K562 (cell line): ENCODE measurements around the gene ABCB9. TPM values are rescaled to one million over a fixed set of nuclear protein-coding genes. Genes with fewer than 3 reads are reported as not detected.
A peak's percentile ranks its signal among the peaks of the same experiment; 100 is the strongest.

Experiments used
- BRF1 ChIP-seq: IDR thresholded peaks from 3 replicates; pipeline ENCODE4 v1.6.1; 2011; ENCODE audit warnings: borderline replicate concordance, mild to moderate bottlenecking; ENCODE audit not compliant: insufficient read length; ENCODE audit errors: extremely low read depth
- CTBP1 ChIP-seq: fragments of 450-650 bp; IDR thresholded peaks from 2 replicates; pipeline ENCODE4 v1.6.1; 2016; ENCODE audit warnings: borderline replicate concordance
- MXI1 ChIP-seq: IDR thresholded peaks from 2 replicates; pipeline ENCODE4 v1.6.1; 2011; ENCODE audit warnings: low read depth, mild to moderate bottlenecking, improper control_type of control experiment, low read length
- NFXL1 ChIP-seq: fragments of 450-650 bp; formaldehyde crosslinking; IDR thresholded peaks from 2 replicates; pipeline ENCODE4 v1.4.0; 2021; ENCODE audit warnings: mild to moderate bottlenecking
- PHF20 ChIP-seq: fragments of 450-650 bp; IDR thresholded peaks from 2 replicates; pipeline ENCODE4 v1.6.1; 2018; ENCODE audit not compliant: partially characterized antibody
- RBM17 ChIP-seq: fragments of 200-400 bp; formaldehyde crosslinking; IDR thresholded peaks from 2 replicates; pipeline ENCODE4 v1.6.1; 2017; ENCODE audit warnings: low read depth, mild to moderate bottlenecking, low read length, borderline replicate concordance
- SMAD1 ChIP-seq: fragments of 150-350 bp; IDR thresholded peaks from 2 replicates; pipeline ENCODE4 v1.6.1; 2014; ENCODE audit warnings: low read length, low read depth; ENCODE audit not compliant: partially characterized antibody
- SNAPC5 ChIP-seq: fragments of 250-450 bp; sonication (Bioruptor Pico); IDR thresholded peaks from 2 replicates; pipeline ENCODE4 v1.8.0; 2021; ENCODE audit warnings: moderate library complexity, mild to moderate bottlenecking, inconsistent platforms
- WHSC1 ChIP-seq: IDR thresholded peaks from one replicate; pipeline ENCODE4 v1.6.1; 2012; ENCODE audit warnings: low read length, control low read depth, inconsistent platforms
- ZNF695 ChIP-seq: fragments of 450-650 bp; formaldehyde crosslinking; IDR thresholded peaks from 2 replicates; pipeline ENCODE4 v1.4.0; 2020; ENCODE audit warnings: mild to moderate bottlenecking, moderate library complexity
- ZNF76 ChIP-seq: fragments of 250-450 bp; sonication (Bioruptor Pico); IDR thresholded peaks from 2 replicates; pipeline ENCODE4 v1.4.0; 2020; ENCODE audit warnings: mild to moderate bottlenecking, moderate library complexity, borderline replicate concordance
- ZNF778 ChIP-seq: fragments of 450-650 bp; formaldehyde crosslinking; IDR thresholded peaks from 2 replicates; pipeline ENCODE4 v1.4.0; 2020; ENCODE audit warnings: mild to moderate bottlenecking, moderate library complexity
- polyA plus RNA-seq, 8 experiments: library from polyadenylated mRNA; depleted of rRNA in 4 of 8; stranded (reverse) in 5 of 8; unstranded in 3 of 8; fragments of >200 nt; fragmentation: Nextera tagmentation in 2 of 8; fragmentation: Illumina TruSeq in 1 of 8; extraction: Ambion mirVana in 2 of 8; extraction: Trizol in 1 of 8; gene quantifications; 2 replicates each; pipeline versions ENCODE4 v1.2.1 to v1.2.3, GENCODE V29; 2011 to 2014; ENCODE audit warnings: inconsistent platforms in 1 of 8, missing spikeins in 1 of 8
- total RNA-seq, 7 experiments: library from RNA; depleted of rRNA in 6 of 7; stranded (reverse); fragments of >200 nt in 6 of 7; fragmentation: Illumina TruSeq in 2 of 7; extraction: Trizol in 2 of 7; gene quantifications; 2 replicates each; pipeline versions ENCODE4 v1.2.1 to v1.2.3, GENCODE V29; 2011 to 2021; ENCODE audit warnings: low replicate concordance in 1 of 7
- TF ChIP-seq, protein P1 (sequence below): fragments of 450-650 bp; formaldehyde crosslinking; IDR thresholded peaks from 2 replicates; pipeline ENCODE4 v1.4.0; 2020; ENCODE audit warnings: mild to moderate bottlenecking, moderate library complexity
- TF ChIP-seq, protein P2 (sequence below): sonication (generic); formaldehyde crosslinking; IDR thresholded peaks from 2 replicates; pipeline ENCODE4 v1.8.1; 2023; ENCODE audit warnings: mild to moderate bottlenecking, missing genetic modification reagents
- TF ChIP-seq, protein P3 (sequence below): fragments of 450-650 bp; IDR thresholded peaks from 2 replicates; pipeline ENCODE4 v1.6.1; 2016; ENCODE audit warnings: low read depth

The ABCB9 gene
- total and polyA plus RNA-seq, 9 of the 15 experiments (the other 6 are each of a cell fraction or from before 2014, with no cell fraction given): 0.20 to 12.6 (median 6.2) TPM

DNA sequence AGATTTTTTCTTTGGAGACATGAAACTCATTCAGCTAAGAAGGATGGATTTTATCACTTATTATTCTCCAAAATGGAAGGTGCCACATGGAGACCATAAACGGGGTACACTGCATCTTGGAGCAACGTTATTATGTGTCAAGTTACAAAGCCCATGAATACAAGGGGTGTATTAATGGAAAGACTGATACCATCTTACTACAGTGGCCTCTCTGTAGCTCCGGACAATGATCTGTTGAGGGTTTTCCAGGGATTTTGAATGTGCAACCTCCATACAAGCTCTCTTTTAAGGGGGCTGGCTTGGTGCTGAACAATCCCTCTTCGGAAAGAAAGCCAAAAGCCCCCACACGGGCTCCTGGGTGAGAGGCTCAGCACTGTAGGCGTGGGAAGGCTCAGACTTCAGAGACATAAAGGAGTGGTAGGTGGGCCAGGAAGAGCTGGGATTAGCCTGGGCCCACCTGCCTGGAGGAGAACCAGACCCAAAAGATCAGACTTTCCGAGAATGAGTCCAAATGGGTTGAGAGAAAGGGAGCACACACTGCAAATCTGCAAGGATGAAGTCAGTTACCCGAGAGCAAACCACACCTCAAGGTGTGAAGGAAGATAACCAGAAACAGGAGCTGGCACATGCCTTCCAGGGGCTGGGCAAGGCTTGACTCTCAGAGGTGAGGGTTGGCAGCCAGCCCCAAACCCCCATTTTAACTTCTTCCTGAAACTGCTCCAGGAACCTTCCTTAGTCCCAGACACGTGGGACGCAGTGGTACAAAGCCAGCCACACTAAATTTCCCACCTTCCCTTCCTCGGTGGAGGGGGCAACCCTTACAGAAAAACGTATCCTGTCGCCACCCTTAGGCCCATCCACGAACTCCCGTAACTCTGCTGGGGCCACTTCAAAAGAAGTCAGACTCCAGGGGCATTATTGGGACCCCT lies 71.8 kb downstream of the ABCB9 start (continued):
- TF ChIP-seq SNAPC5 (CRISPR knock-in tag): no peak
- TF ChIP-seq WHSC1: no peak
- TF ChIP-seq BRF1: no peak
- no peak for TF ChIP-seq SMAD1
- no peak for TF ChIP-seq ZNF76 (CRISPR knock-in tag)
- TF ChIP-seq MXI1: no peak
- TF ChIP-seq PHF20: no peak
- TF ChIP-seq ZNF778 (CRISPR knock-in tag): no peak
- TF ChIP-seq, protein P1, sequence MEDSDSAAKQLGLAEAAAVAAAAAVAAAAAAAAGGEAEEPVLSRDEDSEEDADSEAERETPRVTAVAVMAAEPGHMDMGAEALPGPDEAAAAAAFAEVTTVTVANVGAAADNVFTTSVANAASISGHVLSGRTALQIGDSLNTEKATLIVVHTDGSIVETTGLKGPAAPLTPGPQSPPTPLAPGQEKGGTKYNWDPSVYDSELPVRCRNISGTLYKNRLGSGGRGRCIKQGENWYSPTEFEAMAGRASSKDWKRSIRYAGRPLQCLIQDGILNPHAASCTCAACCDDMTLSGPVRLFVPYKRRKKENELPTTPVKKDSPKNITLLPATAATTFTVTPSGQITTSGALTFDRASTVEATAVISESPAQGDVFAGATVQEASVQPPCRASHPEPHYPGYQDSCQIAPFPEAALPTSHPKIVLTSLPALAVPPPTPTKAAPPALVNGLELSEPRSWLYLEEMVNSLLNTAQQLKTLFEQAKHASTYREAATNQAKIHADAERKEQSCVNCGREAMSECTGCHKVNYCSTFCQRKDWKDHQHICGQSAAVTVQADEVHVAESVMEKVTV (CRISPR knock-in tag): no peak
- TF ChIP-seq, protein P2, sequence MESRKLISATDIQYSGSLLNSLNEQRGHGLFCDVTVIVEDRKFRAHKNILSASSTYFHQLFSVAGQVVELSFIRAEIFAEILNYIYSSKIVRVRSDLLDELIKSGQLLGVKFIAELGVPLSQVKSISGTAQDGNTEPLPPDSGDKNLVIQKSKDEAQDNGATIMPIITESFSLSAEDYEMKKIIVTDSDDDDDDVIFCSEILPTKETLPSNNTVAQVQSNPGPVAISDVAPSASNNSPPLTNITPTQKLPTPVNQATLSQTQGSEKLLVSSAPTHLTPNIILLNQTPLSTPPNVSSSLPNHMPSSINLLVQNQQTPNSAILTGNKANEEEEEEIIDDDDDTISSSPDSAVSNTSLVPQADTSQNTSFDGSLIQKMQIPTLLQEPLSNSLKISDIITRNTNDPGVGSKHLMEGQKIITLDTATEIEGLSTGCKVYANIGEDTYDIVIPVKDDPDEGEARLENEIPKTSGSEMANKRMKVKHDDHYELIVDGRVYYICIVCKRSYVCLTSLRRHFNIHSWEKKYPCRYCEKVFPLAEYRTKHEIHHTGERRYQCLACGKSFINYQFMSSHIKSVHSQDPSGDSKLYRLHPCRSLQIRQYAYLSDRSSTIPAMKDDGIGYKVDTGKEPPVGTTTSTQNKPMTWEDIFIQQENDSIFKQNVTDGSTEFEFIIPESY (CRISPR knock-in tag): no peak
- no peak for TF ChIP-seq RBM17
- TF ChIP-seq, protein P3, sequence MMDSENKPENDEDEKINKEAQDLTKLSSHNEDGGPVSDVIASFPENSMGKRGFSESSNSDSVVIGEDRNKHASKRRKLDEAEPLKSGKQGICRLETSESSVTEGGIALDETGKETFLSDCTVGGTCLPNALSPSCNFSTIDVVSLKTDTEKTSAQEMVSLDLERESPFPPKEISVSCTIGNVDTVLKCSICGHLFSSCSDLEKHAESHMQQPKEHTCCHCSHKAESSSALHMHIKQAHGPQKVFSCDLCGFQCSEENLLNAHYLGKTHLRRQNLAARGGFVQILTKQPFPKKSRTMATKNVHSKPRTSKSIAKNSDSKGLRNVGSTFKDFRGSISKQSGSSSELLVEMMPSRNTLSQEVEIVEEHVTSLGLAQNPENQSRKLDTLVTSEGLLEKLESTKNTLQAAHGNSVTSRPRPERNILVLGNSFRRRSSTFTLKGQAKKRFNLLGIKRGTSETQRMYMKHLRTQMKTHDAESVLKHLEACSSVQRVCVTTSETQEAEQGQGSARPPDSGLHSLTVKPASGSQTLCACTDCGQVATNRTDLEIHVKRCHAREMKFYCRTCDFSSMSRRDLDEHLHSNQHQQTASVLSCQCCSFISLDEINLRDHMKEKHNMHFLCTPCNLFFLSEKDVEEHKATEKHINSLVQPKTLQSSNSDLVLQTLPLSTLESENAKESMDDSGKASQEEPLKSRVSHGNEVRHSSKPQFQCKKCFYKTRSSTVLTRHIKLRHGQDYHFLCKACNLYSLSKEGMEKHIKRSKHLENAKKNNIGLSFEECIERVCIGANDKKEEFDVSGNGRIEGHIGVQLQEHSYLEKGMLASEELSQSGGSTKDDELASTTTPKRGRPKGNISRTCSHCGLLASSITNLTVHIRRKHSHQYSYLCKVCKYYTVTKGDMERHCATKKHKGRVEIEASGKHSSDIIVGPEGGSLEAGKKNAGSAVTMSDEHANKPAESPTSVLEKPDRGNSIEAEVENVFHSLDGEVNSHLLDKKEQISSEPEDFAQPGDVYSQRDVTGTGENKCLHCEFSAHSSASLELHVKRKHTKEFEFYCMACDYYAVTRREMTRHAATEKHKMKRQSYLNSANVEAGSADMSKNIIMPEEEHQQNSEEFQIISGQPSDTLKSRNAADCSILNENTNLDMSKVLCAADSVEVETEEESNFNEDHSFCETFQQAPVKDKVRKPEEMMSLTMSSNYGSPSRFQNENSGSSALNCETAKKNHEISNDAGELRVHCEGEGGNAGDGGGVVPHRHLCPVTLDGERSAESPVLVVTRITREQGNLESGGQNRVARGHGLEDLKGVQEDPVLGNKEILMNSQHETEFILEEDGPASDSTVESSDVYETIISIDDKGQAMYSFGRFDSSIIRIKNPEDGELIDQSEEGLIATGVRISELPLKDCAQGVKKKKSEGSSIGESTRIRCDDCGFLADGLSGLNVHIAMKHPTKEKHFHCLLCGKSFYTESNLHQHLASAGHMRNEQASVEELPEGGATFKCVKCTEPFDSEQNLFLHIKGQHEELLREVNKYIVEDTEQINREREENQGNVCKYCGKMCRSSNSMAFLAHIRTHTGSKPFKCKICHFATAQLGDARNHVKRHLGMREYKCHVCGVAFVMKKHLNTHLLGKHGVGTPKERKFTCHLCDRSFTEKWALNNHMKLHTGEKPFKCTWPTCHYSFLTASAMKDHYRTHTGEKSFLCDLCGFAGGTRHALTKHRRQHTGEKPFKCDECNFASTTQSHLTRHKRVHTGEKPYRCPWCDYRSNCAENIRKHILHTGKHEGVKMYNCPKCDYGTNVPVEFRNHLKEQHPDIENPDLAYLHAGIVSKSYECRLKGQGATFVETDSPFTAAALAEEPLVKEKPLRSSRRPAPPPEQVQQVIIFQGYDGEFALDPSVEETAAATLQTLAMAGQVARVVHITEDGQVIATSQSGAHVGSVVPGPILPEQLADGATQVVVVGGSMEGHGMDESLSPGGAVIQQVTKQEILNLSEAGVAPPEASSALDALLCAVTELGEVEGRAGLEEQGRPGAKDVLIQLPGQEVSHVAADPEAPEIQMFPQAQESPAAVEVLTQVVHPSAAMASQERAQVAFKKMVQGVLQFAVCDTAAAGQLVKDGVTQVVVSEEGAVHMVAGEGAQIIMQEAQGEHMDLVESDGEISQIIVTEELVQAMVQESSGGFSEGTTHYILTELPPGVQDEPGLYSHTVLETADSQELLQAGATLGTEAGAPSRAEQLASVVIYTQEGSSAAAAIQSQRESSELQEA: no peak
- peak; percentile 57; the same call in 1 of the 2 replicates for TF ChIP-seq CTBP1
- no peak for TF ChIP-seq NFXL1 (CRISPR knock-in tag)
- no peak for TF ChIP-seq ZNF695 (CRISPR knock-in tag)
